Measurements from ENCODE around the gene WDR18. TPM values are rescaled to one million over a fixed set of nuclear protein-coding genes. Genes with fewer than 3 reads are reported as not detected.
A peak's percentile ranks its signal among the peaks of the same experiment; 100 is the strongest.

The WDR18 gene, protein sequence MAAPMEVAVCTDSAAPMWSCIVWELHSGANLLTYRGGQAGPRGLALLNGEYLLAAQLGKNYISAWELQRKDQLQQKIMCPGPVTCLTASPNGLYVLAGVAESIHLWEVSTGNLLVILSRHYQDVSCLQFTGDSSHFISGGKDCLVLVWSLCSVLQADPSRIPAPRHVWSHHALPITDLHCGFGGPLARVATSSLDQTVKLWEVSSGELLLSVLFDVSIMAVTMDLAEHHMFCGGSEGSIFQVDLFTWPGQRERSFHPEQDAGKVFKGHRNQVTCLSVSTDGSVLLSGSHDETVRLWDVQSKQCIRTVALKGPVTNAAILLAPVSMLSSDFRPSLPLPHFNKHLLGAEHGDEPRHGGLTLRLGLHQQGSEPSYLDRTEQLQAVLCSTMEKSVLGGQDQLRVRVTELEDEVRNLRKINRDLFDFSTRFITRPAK
- total RNA-seq (34.0 TPM), polyA plus RNA-seq (56.0 TPM)
- long read RNA-seq, donor 1, partial matches to known transcripts = 0 of 2 reads
- long read RNA-seq, donor 1, other reads (novel, unspliced or antisense) = 0 of 2 reads
- long read RNA-seq, donor 2, transcript WDR18-202 (10 exons, 1,608 nt) = major isoform, 51 of 57 reads
- long read RNA-seq, donor 2, partial matches to known transcripts = 0 of 57 reads
- long read RNA-seq, donor 2, other reads (novel, unspliced or antisense) = 0 of 57 reads
- long read RNA-seq, donor 3, transcript WDR18-202 (10 exons, 1,608 nt) = major isoform, 31 of 34 reads
- long read RNA-seq, donor 3, partial matches to known transcripts = 0 of 34 reads
- long read RNA-seq, donor 3, other reads (novel, unspliced or antisense) = 0 of 34 reads
- long read RNA-seq, donor 4, transcript WDR18-202 (10 exons, 1,608 nt) = major isoform, 7 of 9 reads
- long read RNA-seq, donor 4, partial matches to known transcripts = 0 of 9 reads
- long read RNA-seq, donor 4, other reads (novel, unspliced or antisense) = 0 of 9 reads
- long read RNA-seq, donor 5, transcript WDR18-202 (10 exons, 1,608 nt) = major isoform, 31 of 39 reads
- long read RNA-seq, donor 5, partial matches to known transcripts = 7 of 39 reads
- long read RNA-seq, donor 5, other reads (novel, unspliced or antisense) = 0 of 39 reads
- long read RNA-seq, donor 6, transcript WDR18-202 (10 exons, 1,608 nt) = major isoform, 20 of 20 reads
- long read RNA-seq, donor 6, partial matches to known transcripts = 0 of 20 reads
- long read RNA-seq, donor 6, other reads (novel, unspliced or antisense) = 0 of 20 reads
- long read RNA-seq, donor 7, transcript WDR18-202 (10 exons, 1,608 nt) = major isoform, 12 of 14 reads
- long read RNA-seq, donor 7, partial matches to known transcripts = 0 of 14 reads
- long read RNA-seq, donor 7, other reads (novel, unspliced or antisense) = 0 of 14 reads
- long read RNA-seq, donor 8, transcript WDR18-202 (10 exons, 1,608 nt) = major isoform, 8 of 9 reads
- long read RNA-seq, donor 8, partial matches to known transcripts = 0 of 9 reads
- long read RNA-seq, donor 8, other reads (novel, unspliced or antisense) = 0 of 9 reads
- long read RNA-seq, donor 9, transcript WDR18-202 (10 exons, 1,608 nt) = major isoform, 11 of 12 reads
- long read RNA-seq, donor 9, partial matches to known transcripts = 0 of 12 reads
- long read RNA-seq, donor 9, other reads (novel, unspliced or antisense) = 0 of 12 reads
- long read RNA-seq, donor 10, transcript WDR18-202 (10 exons, 1,608 nt) = major isoform, 6 of 10 reads
- long read RNA-seq, donor 10, partial matches to known transcripts = 0 of 10 reads
- long read RNA-seq, donor 10, other reads (novel, unspliced or antisense) = 0 of 10 reads

DNA sequence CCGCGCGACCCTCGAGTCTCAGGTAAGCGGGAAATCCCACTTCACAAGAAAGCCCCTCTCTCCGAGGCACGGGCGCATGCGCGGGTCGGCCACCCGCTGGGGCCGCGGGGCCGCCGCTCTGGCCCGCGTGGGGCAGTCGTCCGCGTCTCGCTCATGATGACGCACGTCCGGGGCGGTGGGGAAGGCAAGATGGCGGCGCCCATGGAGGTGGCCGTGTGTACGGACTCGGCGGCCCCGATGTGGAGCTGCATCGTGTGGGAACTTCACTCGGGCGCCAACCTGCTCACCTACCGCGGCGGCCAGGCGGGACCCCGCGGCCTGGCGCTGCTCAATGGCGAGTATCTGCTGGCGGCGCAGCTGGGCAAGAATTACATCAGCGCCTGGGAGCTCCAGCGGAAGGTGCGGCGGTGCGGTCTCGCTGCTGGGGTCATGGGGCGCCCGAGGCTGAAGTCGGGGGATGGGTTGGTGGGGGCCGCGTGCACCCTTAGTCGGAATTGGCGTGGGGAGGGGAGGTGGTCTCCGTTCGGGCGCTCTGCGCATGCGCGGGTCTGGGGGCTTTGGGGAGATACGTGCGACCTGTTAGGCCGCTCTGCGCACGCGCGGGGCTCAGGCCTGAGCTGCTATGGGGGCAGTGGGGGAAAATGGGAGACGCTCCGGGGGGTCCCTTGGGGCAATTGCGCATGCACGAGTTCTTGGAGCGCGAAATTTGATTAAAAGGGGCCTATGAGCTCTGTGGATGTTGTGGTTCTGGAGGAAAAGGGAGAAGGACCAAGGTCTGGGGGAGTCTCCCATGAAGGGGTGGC, at the start of gene WDR18:
Gene WDR18 (plus strand): TSS at position 181 of the 803 bp plus-strand sequence. CDS start 9 bp downstream, at position 190.
- DNase-seq (ENCODE audit: low read depth in 6 of 9, low spot score in 9 of 9) = peak; percentile 49 to 91 (median 76)
- under 1% methylated on average over 78 of the region's 78 CpGs for WGBS
- Histone ChIP-seq H3K27me3 (ENCODE audit: control insufficient read depth in 2 of 2, insufficient read depth in 1 of 2, low read length in 1 of 2) (peaks cover 0 to 2% of the 10 kb centered on the region in 2 donors), H3K9me3 (ENCODE audit: control insufficient read depth in 2 of 2, insufficient read depth in 1 of 2, low read length in 1 of 2) (no peaks in the 10 kb centered on the region), H3K4me3 (ENCODE audit: low read length in 2 of 2) (peak within 1 kb of the TSS; percentile 69 to 100), H3K27ac (ENCODE audit: low read depth in 1 of 2, low read length in 1 of 2) (peak within 1 kb of the TSS; percentile 75 to 82), H3K4me1 (ENCODE audit: control insufficient read depth in 2 of 2, insufficient read depth in 2 of 2, low read length in 2 of 2) (peaks cover 15 to 26% of the 10 kb centered on the region in 2 donors), H3K36me3 (ENCODE audit: control insufficient read depth in 2 of 2, insufficient read depth in 2 of 2, low read length in 1 of 2) (peaks cover 21 to 29% of the 10 kb centered on the region in 2 donors)

- Histone ChIP-seq H3K27me3 (ENCODE audit: control insufficient read depth in 2 of 2, insufficient read depth in 1 of 2, low read length in 1 of 2) (no peaks in the 10 kb centered on the region), H3K36me3 (ENCODE audit: control insufficient read depth in 2 of 2, insufficient read depth in 2 of 2, low read length in 1 of 2) (peaks cover 16 to 29% of the 10 kb centered on the region in 2 donors), H3K4me3 (ENCODE audit: low read length in 2 of 2) (no peak overlapping the region), H3K9me3 (ENCODE audit: control insufficient read depth in 2 of 2, insufficient read depth in 1 of 2, low read length in 1 of 2) (peaks cover 0 to 6% of the 10 kb centered on the region in 2 donors), H3K4me1 (ENCODE audit: control insufficient read depth in 2 of 2, insufficient read depth in 2 of 2, low read length in 2 of 2) (peaks cover 14 to 33% of the 10 kb centered on the region in 2 donors), H3K27ac (ENCODE audit: low read depth in 1 of 2, low read length in 1 of 2) (no peak overlapping the region)
- no peak for DNase-seq (ENCODE audit: low read depth in 6 of 9, low spot score in 9 of 9)
- WGBS = 45% methylated on average over 31 of the region's 31 CpGs
Observed at GRCh38 chr19:934865-935479, 49.2 kb upstream of the WDR18 start.

- WGBS = over 99% methylated on average over 10 of the region's 10 CpGs
- Histone ChIP-seq H3K27me3 (ENCODE audit: control insufficient read depth in 2 of 2, insufficient read depth in 1 of 2, low read length in 1 of 2) (no peaks in the 10 kb centered on the region), H3K36me3 (ENCODE audit: control insufficient read depth in 2 of 2, insufficient read depth in 2 of 2, low read length in 1 of 2) (peaks cover 9 to 29% of the 10 kb centered on the region in 2 donors), H3K4me3 (ENCODE audit: low read length in 2 of 2) (no peak overlapping the region), H3K9me3 (ENCODE audit: control insufficient read depth in 2 of 2, insufficient read depth in 1 of 2, low read length in 1 of 2) (peaks cover 0 to 6% of the 10 kb centered on the region in 2 donors), H3K27ac (ENCODE audit: low read depth in 1 of 2, low read length in 1 of 2) (no peak overlapping the region), H3K4me1 (ENCODE audit: control insufficient read depth in 2 of 2, insufficient read depth in 2 of 2, low read length in 2 of 2) (peaks cover 24 to 33% of the 10 kb centered on the region in 2 donors)
- DNase-seq (ENCODE audit: low read depth in 6 of 9, low spot score in 9 of 9) = no peak
Observed at GRCh38 chr19:936175-936546, 48.0 kb upstream of the WDR18 start.

DNA sequence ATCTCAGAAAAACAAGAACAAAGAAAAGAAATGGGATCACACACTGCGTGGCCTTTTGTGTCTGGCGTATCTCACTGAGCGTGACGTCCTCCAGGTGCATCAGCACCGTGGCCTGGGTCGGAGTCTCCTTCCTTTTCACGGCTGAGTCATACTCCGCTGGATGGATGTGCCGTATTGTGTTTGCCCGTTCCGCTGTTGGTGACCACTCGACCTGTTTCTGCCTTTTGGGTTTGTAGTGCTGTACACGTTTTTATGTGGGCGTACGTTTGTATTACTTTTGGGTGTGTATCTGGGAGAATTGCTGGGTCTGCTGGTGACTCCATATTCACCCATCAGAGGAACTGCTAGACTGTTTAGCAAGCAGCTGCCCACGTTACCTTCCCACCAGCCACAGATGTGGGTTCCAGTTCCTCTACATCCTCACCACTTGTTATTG, 46.9 kb upstream of the WDR18 start:
- peaks cover 5 to 28% of the 10 kb centered on the region in 2 donors for H3K36me3 ChIP-seq (ENCODE audit: control insufficient read depth in 2 of 2, insufficient read depth in 2 of 2, low read length in 1 of 2)
- WGBS = 88% methylated on average over 16 of the region's 16 CpGs
- no peaks in the 10 kb centered on the region for H3K27me3 ChIP-seq (ENCODE audit: control insufficient read depth in 2 of 2, insufficient read depth in 1 of 2, low read length in 1 of 2)
- peaks cover 0 to 6% of the 10 kb centered on the region in 2 donors for H3K9me3 ChIP-seq (ENCODE audit: control insufficient read depth in 2 of 2, insufficient read depth in 1 of 2, low read length in 1 of 2)
- H3K4me1 ChIP-seq (ENCODE audit: control insufficient read depth in 2 of 2, insufficient read depth in 2 of 2, low read length in 2 of 2) = peaks cover 21 to 28% of the 10 kb centered on the region in 2 donors
- no peak overlapping the region for H3K27ac ChIP-seq (ENCODE audit: low read depth in 1 of 2, low read length in 1 of 2)
- DNase-seq (ENCODE audit: low read depth in 6 of 9, low spot score in 9 of 9) = no peak
- no peak overlapping the region for H3K4me3 ChIP-seq (ENCODE audit: low read length in 2 of 2)

DNA sequence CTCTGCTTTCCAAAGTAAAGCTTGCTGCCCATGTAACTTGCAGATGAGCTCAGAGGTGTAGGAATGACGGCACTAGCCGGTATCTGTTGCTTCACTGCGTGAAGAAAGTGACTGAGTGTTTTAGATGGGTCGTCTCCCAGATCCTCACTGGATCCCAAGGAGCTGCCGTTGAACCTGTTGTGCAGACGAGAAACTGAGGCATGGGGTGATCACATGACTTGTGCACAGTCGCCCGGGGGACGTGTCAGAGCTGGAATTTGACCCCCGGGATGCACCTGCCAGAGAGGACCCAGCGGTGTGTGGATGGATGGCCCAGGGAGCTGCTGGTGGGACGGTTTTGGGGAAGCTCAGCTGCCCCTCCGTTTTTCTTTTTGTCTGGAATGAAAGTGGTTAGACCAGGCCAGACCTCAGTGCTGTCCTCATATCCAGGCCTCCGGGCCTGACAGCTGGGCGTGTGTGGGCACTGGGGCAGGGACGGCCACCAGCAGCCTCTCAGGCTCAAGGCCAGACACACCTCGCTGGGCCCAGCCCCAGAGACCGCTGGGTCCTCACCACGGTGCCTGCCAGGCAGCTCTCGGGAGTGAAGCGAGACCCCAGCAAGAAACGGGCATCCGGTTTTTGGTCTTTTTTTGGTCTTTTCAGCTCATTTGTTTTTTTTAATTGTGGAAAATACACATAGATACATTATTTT, 45.8 kb upstream of the WDR18 start:
- Histone ChIP-seq H3K36me3 (ENCODE audit: control insufficient read depth in 2 of 2, insufficient read depth in 2 of 2, low read length in 1 of 2) (peaks cover 8 to 31% of the 10 kb centered on the region in 2 donors), H3K9me3 (ENCODE audit: control insufficient read depth in 2 of 2, insufficient read depth in 1 of 2, low read length in 1 of 2) (peaks cover 0 to 12% of the 10 kb centered on the region in 2 donors), H3K27ac (ENCODE audit: low read depth in 1 of 2, low read length in 1 of 2) (no peak overlapping the region), H3K4me3 (ENCODE audit: low read length in 2 of 2) (no peak overlapping the region), H3K4me1 (ENCODE audit: control insufficient read depth in 2 of 2, insufficient read depth in 2 of 2, low read length in 2 of 2) (peaks cover 10 to 17% of the 10 kb centered on the region in 2 donors), H3K27me3 (ENCODE audit: control insufficient read depth in 2 of 2, insufficient read depth in 1 of 2, low read length in 1 of 2) (no peaks in the 10 kb centered on the region)
- no peak for DNase-seq (ENCODE audit: low read depth in 6 of 9, low spot score in 9 of 9)
- WGBS = 95% methylated on average over 23 of the region's 23 CpGs

DNA sequence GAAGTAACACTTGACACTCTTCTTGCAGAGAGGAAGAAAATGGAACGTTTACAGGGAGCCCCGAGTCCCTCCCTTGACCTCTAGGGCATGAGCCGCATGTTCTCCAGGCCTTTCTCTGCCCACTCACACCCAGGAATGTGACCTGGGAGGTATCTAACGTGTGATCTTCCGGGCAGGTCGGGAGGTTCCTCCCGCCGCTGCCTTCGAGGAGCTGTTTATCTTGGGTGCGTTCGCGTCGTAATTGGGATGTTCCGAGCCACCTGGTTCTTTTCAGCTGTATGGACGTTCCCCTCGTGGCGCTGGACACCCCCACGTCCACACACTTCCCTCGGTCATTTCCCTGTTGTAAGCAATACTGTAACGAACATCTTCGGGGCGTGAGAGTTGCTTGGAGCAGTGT, 44.7 kb upstream of the WDR18 start:
- Histone ChIP-seq H3K27me3 (ENCODE audit: control insufficient read depth in 2 of 2, insufficient read depth in 1 of 2, low read length in 1 of 2) (no peaks in the 10 kb centered on the region), H3K4me1 (ENCODE audit: control insufficient read depth in 2 of 2, insufficient read depth in 2 of 2, low read length in 2 of 2) (peaks cover 6 to 10% of the 10 kb centered on the region in 2 donors), H3K9me3 (ENCODE audit: control insufficient read depth in 2 of 2, insufficient read depth in 1 of 2, low read length in 1 of 2) (peaks cover 0 to 16% of the 10 kb centered on the region in 2 donors), H3K4me3 (ENCODE audit: low read length in 2 of 2) (no peak overlapping the region), H3K27ac (ENCODE audit: low read depth in 1 of 2, low read length in 1 of 2) (no peak overlapping the region), H3K36me3 (ENCODE audit: control insufficient read depth in 2 of 2, insufficient read depth in 2 of 2, low read length in 1 of 2) (peaks cover 8 to 31% of the 10 kb centered on the region in 2 donors)
- WGBS = 96% methylated on average over 22 of the region's 22 CpGs
- no peak for DNase-seq (ENCODE audit: low read depth in 6 of 9, low spot score in 9 of 9)

DNA sequence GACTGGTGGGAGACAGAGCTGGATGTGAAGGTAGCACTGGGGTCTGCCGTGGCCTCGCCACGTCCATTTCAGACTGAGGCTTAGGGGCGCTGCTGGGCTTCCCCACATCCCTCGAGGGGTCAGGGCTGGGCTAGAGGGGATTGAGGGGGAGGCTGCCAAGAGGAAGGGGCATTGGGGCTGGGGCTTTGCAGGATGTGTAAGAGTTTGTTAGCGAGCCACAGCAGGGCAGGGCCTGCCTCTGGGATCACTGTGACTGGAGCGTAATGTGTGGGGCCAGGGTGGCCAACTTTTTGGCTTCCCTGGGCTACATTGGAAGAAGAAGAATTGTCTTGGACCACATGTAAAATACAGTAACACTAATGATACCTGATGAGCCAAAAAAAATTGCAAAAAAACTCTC, 44.2 kb upstream of the WDR18 start:
- Histone ChIP-seq H3K4me1 (ENCODE audit: control insufficient read depth in 2 of 2, insufficient read depth in 2 of 2, low read length in 2 of 2) (peaks cover 1 to 10% of the 10 kb centered on the region in 2 donors), H3K27me3 (ENCODE audit: control insufficient read depth in 2 of 2, insufficient read depth in 1 of 2, low read length in 1 of 2) (no peaks in the 10 kb centered on the region), H3K9me3 (ENCODE audit: control insufficient read depth in 2 of 2, insufficient read depth in 1 of 2, low read length in 1 of 2) (peaks cover 0 to 16% of the 10 kb centered on the region in 2 donors), H3K36me3 (ENCODE audit: control insufficient read depth in 2 of 2, insufficient read depth in 2 of 2, low read length in 1 of 2) (peaks cover 8 to 29% of the 10 kb centered on the region in 2 donors), H3K4me3 (ENCODE audit: low read length in 2 of 2) (no peak overlapping the region), H3K27ac (ENCODE audit: low read depth in 1 of 2, low read length in 1 of 2) (no peak overlapping the region)
- over 99% methylated on average over 7 of the region's 7 CpGs for WGBS
- DNase-seq (ENCODE audit: low read depth in 6 of 9, low spot score in 9 of 9) = no peak
